ENCODE measurements around the gene ELOA.

The ELOA gene

GRCh38 chr1:23803674-23804073 is 60.4 kb downstream of the ELOA start:
- no peak for DNase-seq

GRCh38 chr1:23804183-23804835 is 61.0 kb downstream of the ELOA start:
- no peak for DNase-seq

GRCh38 chr1:23805025-23805424 is 61.8 kb downstream of the ELOA start:
- DNase-seq = no peak

GRCh38 chr1:23806280-23806679 is 63.0 kb downstream of the ELOA start:
- no peak for DNase-seq

- DNase-seq = no peak
Measured at GRCh38 chr1:23807453-23807852, 64.2 kb downstream of the ELOA start.

GRCh38 chr1:23809751-23810171 is 66.5 kb downstream of the ELOA start:
- DNase-seq = peak; percentile 87 to 88

- DNase-seq = peak; percentile 71 to 78
Measured at GRCh38 chr1:23810818-23811540, 67.7 kb downstream of the ELOA start.
